GM12878 (cell line): ENCODE results near the gene RNF167. TPM values are rescaled to one million over a fixed set of nuclear protein-coding genes. Genes with fewer than 3 reads are reported as not detected.

ENCODE experiments used
- ATF2 ChIP-seq: IDR thresholded peaks from 2 replicates; pipeline ENCODE4 v1.6.1; 2012; ENCODE audit warnings: low read length, inconsistent platforms
- BMI1 ChIP-seq: fragments of 450-650 bp; IDR thresholded peaks from 2 replicates; pipeline ENCODE4 v1.6.1; 2016; ENCODE audit warnings: mild to moderate bottlenecking, moderate library complexity, borderline replicate concordance
- CEBPB ChIP-seq, 2 experiments: fragments of 150-350 bp in 1 of 2; IDR thresholded peaks; 2 replicates each; pipeline ENCODE4 v1.6.1; 2012 to 2014; ENCODE audit warnings: low read depth in 2 of 2, low read length in 2 of 2, borderline replicate concordance in 1 of 2, inconsistent platforms in 1 of 2
- CHD2 ChIP-seq: IDR thresholded peaks from 2 replicates; pipeline ENCODE4 v1.6.1; 2011; ENCODE audit warnings: low read depth, low read length, improper control_type of control experiment, borderline replicate concordance
- CTCF ChIP-seq, 3 experiments: IDR thresholded peaks in 2 of 3; conservative IDR thresholded peaks in 1 of 3; 2 replicates each; pipeline ENCODE4 v1.5.1; 2011; ENCODE audit warnings: low read depth in 3 of 3, low read length in 3 of 3, mild to moderate bottlenecking in 3 of 3, control low read depth in 2 of 3, moderate library complexity in 2 of 3, inconsistent platforms in 1 of 3, mixed read lengths in 1 of 3; ENCODE audit not compliant: control insufficient read depth in 2 of 3, insufficient read depth in 1 of 3; ENCODE audit errors: extremely low read depth in 1 of 3
- EP300 ChIP-seq, 2 experiments: fragments of 150-350 bp in 1 of 2; IDR thresholded peaks; 2 replicates each; pipeline ENCODE4 v1.6.1; 2011 to 2012; ENCODE audit warnings: low read depth in 2 of 2, low read length in 2 of 2, borderline replicate concordance in 1 of 2, improper control_type of control experiment in 1 of 2, inconsistent platforms in 1 of 2; ENCODE audit not compliant: control insufficient read depth in 1 of 2
- IRF4 ChIP-seq: IDR thresholded peaks from 2 replicates; pipeline ENCODE4 v1.6.1; 2011; ENCODE audit warnings: low read depth, low read length
- MEF2B ChIP-seq: fragments of 450-650 bp; IDR thresholded peaks from 2 replicates; pipeline ENCODE4 v1.6.1; 2018; ENCODE audit warnings: mild to moderate bottlenecking, moderate library complexity; ENCODE audit not compliant: partially characterized antibody, poor library complexity, severe bottlenecking
- MYB ChIP-seq: fragments of 150-350 bp; IDR thresholded peaks from 2 replicates; pipeline ENCODE4 v1.6.1; 2014; ENCODE audit warnings: mild to moderate bottlenecking, low read depth, low read length, borderline replicate concordance
- NBN ChIP-seq: fragments of 450-650 bp; IDR thresholded peaks from 2 replicates; pipeline ENCODE4 v1.6.1; 2016
- NR2F1 ChIP-seq: fragments of 450-650 bp; conservative IDR thresholded peaks from 2 replicates; pipeline ENCODE4 v1.6.1; 2017; ENCODE audit warnings: mild to moderate bottlenecking
- PAX5 ChIP-seq: IDR thresholded peaks from 2 replicates; pipeline ENCODE4 v1.6.1; 2011; ENCODE audit warnings: low read depth, low read length, borderline replicate concordance
- PBX3 ChIP-seq: IDR thresholded peaks from 2 replicates; pipeline ENCODE4 v1.6.1; 2011; ENCODE audit warnings: mild to moderate bottlenecking, low read depth, low read length, moderate library complexity; ENCODE audit not compliant: insufficient replicate concordance
- POLR2AphosphoS2 ChIP-seq: IDR thresholded peaks from 2 replicates; pipeline ENCODE4 v1.6.1; 2011; ENCODE audit warnings: low read depth, mild to moderate bottlenecking, low read length, improper control_type of control experiment, moderate library complexity
- RELA ChIP-seq: fragments of 450-650 bp; IDR thresholded peaks from 2 replicates; pipeline ENCODE4 v1.8.0; 2014; ENCODE audit warnings: borderline replicate concordance; ENCODE audit not compliant: partially characterized antibody
- TBL1XR1 ChIP-seq: IDR thresholded peaks from 2 replicates; pipeline ENCODE4 v1.6.1; 2012; ENCODE audit warnings: low read depth, low read length, improper control_type of control experiment
- TCF7 ChIP-seq: IDR thresholded peaks from 2 replicates; pipeline ENCODE4 v1.6.1; 2014; ENCODE audit warnings: antibody characterized with exemption, borderline replicate concordance
- USF2 ChIP-seq: IDR thresholded peaks from 2 replicates; pipeline ENCODE4 v1.6.1; 2011; ENCODE audit warnings: low read depth, low read length, improper control_type of control experiment, borderline replicate concordance
- WRNIP1 ChIP-seq: IDR thresholded peaks from 2 replicates; pipeline ENCODE4 v1.6.1; 2011; ENCODE audit warnings: low read depth, low read length, improper control_type of control experiment, borderline replicate concordance
- ZBED1 ChIP-seq: IDR thresholded peaks from 2 replicates; pipeline ENCODE4 v1.6.1; 2016; ENCODE audit warnings: borderline replicate concordance
- ZNF217 ChIP-seq: fragments of 450-650 bp; IDR thresholded peaks from 2 replicates; pipeline ENCODE4 v1.6.1; 2017; ENCODE audit warnings: antibody characterized with exemption, mild to moderate bottlenecking
- polyA plus RNA-seq, 11 experiments: library from polyadenylated mRNA; depleted of rRNA in 4 of 11; unstranded in 6 of 11; stranded (reverse) in 5 of 11; fragments of >200 nt; fragmentation: Nextera tagmentation in 4 of 11; fragmentation: Illumina TruSeq in 1 of 11; extraction: Ambion mirVana in 4 of 11; extraction: Trizol in 1 of 11; gene quantifications; 1 replicate in 1 of 11; 2 replicates in 10 of 11; pipeline versions ENCODE4 v1.2.1 to v1.2.3, GENCODE V29; 2011 to 2016; ENCODE audit warnings: inconsistent platforms in 2 of 11, missing spikeins in 2 of 11, low read depth in 1 of 11
- total RNA-seq, 4 experiments: library from RNA; depleted of rRNA in 3 of 4; stranded (reverse); fragments of >200 nt in 3 of 4; fragmentation: Illumina TruSeq in 1 of 4; extraction: Trizol in 1 of 4; gene quantifications; 2 replicates each; pipeline versions ENCODE4 v1.2.1 to v1.2.3, GENCODE V29; 2013 to 2021
- TF ChIP-seq, protein P1 (sequence below): IDR thresholded peaks from 2 replicates; pipeline ENCODE4 v1.6.1; 2011; ENCODE audit warnings: low read depth, mild to moderate bottlenecking, low read length, moderate library complexity, borderline replicate concordance; ENCODE audit errors: extremely low read depth

The RNF167 gene
- total and polyA plus RNA-seq, 10 of the 15 experiments (the other 5 are each of a cell fraction or from before 2014, with no cell fraction given): 33.6 to 147 (median 57.6) TPM

DNA sequence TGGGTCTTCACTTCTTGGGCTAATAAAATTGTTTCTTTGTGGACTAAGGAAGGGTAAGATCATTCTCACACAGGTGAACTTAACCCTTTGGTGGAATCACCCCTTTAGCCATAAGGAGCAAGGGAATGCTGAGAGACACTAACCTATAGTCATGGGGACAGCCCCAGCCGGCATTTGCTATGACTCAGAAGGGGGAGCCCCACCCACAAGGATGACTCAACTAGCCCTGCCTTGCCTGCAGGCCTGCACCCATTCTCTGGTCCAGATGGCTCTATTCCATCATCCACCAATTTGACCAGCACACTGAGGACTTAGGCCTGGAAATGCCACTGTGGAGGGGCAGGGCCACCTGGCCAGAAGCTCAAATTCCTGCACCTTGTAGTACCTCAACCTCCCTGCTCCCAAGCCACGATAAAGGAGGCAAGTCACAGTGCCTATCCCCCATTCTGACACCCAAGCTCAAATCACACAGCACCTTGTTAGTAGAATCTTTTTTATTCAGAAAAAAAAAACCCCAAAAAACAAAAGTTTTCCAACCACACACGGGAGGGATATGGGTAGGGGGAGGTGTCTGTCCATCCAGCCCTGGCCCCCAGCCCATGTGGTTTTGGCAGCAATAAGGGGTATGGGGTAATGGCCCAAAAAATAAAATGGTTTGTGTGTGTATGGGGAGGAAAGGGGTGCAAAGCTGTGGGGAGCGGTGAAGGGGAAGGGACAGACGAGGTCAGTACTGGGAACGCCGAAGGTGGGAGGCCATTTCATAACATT is 5.3 kb downstream of the RNF167 start (continued):
- TF ChIP-seq BMI1: peak; percentile 56; the same call in 1 of the 2 replicates
- no peak for TF ChIP-seq CEBPB (IDR thresholded peaks at IDR 0.05; ENCODE audit: borderline replicate concordance in 1 of 2, low read depth in 2 of 2, low read length in 2 of 2)
- TF ChIP-seq NR2F1: no peak
- no peak for TF ChIP-seq ATF2
- TF ChIP-seq ZNF217: no peak
- TF ChIP-seq EP300 (IDR thresholded peaks at IDR 0.05; ENCODE audit: borderline replicate concordance in 1 of 2, control insufficient read depth in 1 of 2, low read depth in 2 of 2, low read length in 2 of 2): peak in 1 of 2 experiments; percentile 74; a peak in 1 of 4 replicates
- no peak for TF ChIP-seq MYB
- peak; percentile 83 for TF ChIP-seq RELA
- TF ChIP-seq, protein P1, sequence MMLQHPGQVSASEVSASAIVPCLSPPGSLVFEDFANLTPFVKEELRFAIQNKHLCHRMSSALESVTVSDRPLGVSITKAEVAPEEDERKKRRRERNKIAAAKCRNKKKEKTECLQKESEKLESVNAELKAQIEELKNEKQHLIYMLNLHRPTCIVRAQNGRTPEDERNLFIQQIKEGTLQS: no peak
- TF ChIP-seq CHD2: 0 out of 2 replicates have a peak, but pooled peaks have one; percentile 42
- peak; percentile 94 for TF ChIP-seq ZBED1
- no peak; the same call in 1 of the 2 replicates for TF ChIP-seq NBN
- no peak; the same call in 1 of the 2 replicates for TF ChIP-seq USF2
- TF ChIP-seq PAX5: peak; percentile 94
- TF ChIP-seq MEF2B: peak; percentile 16
- TF ChIP-seq TCF7: peak; percentile 54; the same call in 1 of the 2 replicates
- peak; percentile 87 for TF ChIP-seq IRF4
- peak; percentile 93 for TF ChIP-seq POLR2AphosphoS2
- no peak for TF ChIP-seq CTCF (IDR thresholded peaks at IDR 0.05 in 2 of 3, conservative IDR thresholded peaks at IDR 0.05 in 1 of 3; ENCODE audit: control insufficient read depth in 2 of 3, extremely low read depth in 1 of 3, insufficient read depth in 1 of 3, low read depth in 3 of 3, low read length in 3 of 3)
- peak; percentile 3 for TF ChIP-seq PBX3
- TF ChIP-seq WRNIP1: no peak
- TF ChIP-seq TBL1XR1: 0 out of 2 replicates have a peak, but pooled peaks have one; percentile 25
